ENCODE results near the gene PLK5.

PLK5 gene

GRCh38 chr19:1560286-1560882 is 36.5 kb downstream of the PLK5 start:
- no peak for ATAC-seq (ENCODE audit: low read depth)
- no peaks in the 10 kb centered on the region for H3K4me1 Mint-ChIP-seq
- H3K36me3 Mint-ChIP-seq = no peaks in the 10 kb centered on the region
- no peaks in the 10 kb centered on the region for H3K9me3 Mint-ChIP-seq
- no peak for DNase-seq (ENCODE audit: low spot score in 2 of 2)
- H3K27ac Mint-ChIP-seq = no peak overlapping the region
- H3K4me3 Mint-ChIP-seq = no peak overlapping the region
- H3K27me3 Mint-ChIP-seq = peaks cover 1% of the 10 kb centered on the region

- peaks cover 1% of the 10 kb centered on the region for H3K27me3 Mint-ChIP-seq
- no peaks in the 10 kb centered on the region for H3K4me1 Mint-ChIP-seq
- no peaks in the 10 kb centered on the region for H3K36me3 Mint-ChIP-seq
- H3K4me3 Mint-ChIP-seq = no peak overlapping the region
- no peak for DNase-seq (ENCODE audit: low spot score in 2 of 2)
- no peak overlapping the region for H3K27ac Mint-ChIP-seq
- no peaks in the 10 kb centered on the region for H3K9me3 Mint-ChIP-seq
- no peak for ATAC-seq (ENCODE audit: low read depth)
Observed at GRCh38 chr19:1561236-1561842, 37.5 kb downstream of the PLK5 start.

GRCh38 chr19:1563251-1563650 is 39.4 kb downstream of the PLK5 start:
- Mint-ChIP-seq H3K27ac (no peak overlapping the region), H3K27me3 (peaks cover 1% of the 10 kb centered on the region)

GRCh38 chr19:1566392-1567115 is 42.7 kb downstream of the PLK5 start:
- Mint-ChIP-seq H3K4me3 (no peak overlapping the region), H3K27me3 (peaks cover 6% of the 10 kb centered on the region), H3K4me1 (peaks cover 5% of the 10 kb centered on the region), H3K36me3 (no peaks in the 10 kb centered on the region), H3K9me3 (no peaks in the 10 kb centered on the region), H3K27ac (no peak overlapping the region)
- DNase-seq (ENCODE audit: low spot score in 2 of 2) (peak in 1 of 2 donors; percentile 7), ATAC-seq (ENCODE audit: low read depth) (no peak)

More at GRCh38 chr19:1563251-1563650, 39.4 kb downstream of the PLK5 start:
- H3K4me3 Mint-ChIP-seq = no peak overlapping the region
- no peaks in the 10 kb centered on the region for H3K36me3 Mint-ChIP-seq
- H3K9me3 Mint-ChIP-seq = no peaks in the 10 kb centered on the region
- H3K4me1 Mint-ChIP-seq = no peaks in the 10 kb centered on the region
- ATAC-seq (ENCODE audit: low read depth) (no peak), DNase-seq (ENCODE audit: low spot score in 2 of 2) (no peak)

GRCh38 chr19:1567116-1567847 is 43.4 kb downstream of the PLK5 start:
- Mint-ChIP-seq H3K4me1 (peaks cover 5% of the 10 kb centered on the region), H3K36me3 (no peaks in the 10 kb centered on the region), H3K27me3 (peaks cover 6% of the 10 kb centered on the region), H3K9me3 (no peaks in the 10 kb centered on the region), H3K4me3 (peak overlapping the region; percentile 29), H3K27ac (no peak overlapping the region)
- ATAC-seq (ENCODE audit: low read depth) (no peak), DNase-seq (ENCODE audit: low spot score in 2 of 2) (peak in 1 of 2 donors; percentile 41)

GRCh38 chr19:1567848-1568227 is 44.0 kb downstream of the PLK5 start:
- ATAC-seq (ENCODE audit: low read depth) = peak; percentile 30
- peaks cover 5% of the 10 kb centered on the region for H3K4me1 Mint-ChIP-seq
- H3K27me3 Mint-ChIP-seq = peaks cover 6% of the 10 kb centered on the region
- H3K4me3 Mint-ChIP-seq = no peak overlapping the region
- H3K9me3 Mint-ChIP-seq = no peaks in the 10 kb centered on the region
- no peak for DNase-seq (ENCODE audit: low spot score in 2 of 2)
- no peaks in the 10 kb centered on the region for H3K36me3 Mint-ChIP-seq
- H3K27ac Mint-ChIP-seq = no peak overlapping the region

GRCh38 chr19:1568320-1569019 is 44.6 kb downstream of the PLK5 start, which contains the start of gene MEX3D:
Gene MEX3D, minus strand, starts transcription at chr19:1568325. Its CDS starts 267 bp downstream, at chr19:1568058.
- H3K4me3 Mint-ChIP-seq = peak within 1 kb of the TSS; percentile 72
- DNase-seq (ENCODE audit: low spot score in 2 of 2) = peak; percentile 64 to 74
- no peaks in the 10 kb centered on the region for H3K9me3 Mint-ChIP-seq
- peaks cover 6% of the 10 kb centered on the region for H3K27me3 Mint-ChIP-seq
- no peaks in the 10 kb centered on the region for H3K36me3 Mint-ChIP-seq
- peaks cover 8% of the 10 kb centered on the region for H3K4me1 Mint-ChIP-seq
- peak within 1 kb of the TSS; percentile 58 for H3K27ac Mint-ChIP-seq
- peak; percentile 95 for ATAC-seq (ENCODE audit: low read depth)

GRCh38 chr19:1569997-1570396 is 46.1 kb downstream of the PLK5 start:
- DNase-seq (ENCODE audit: low spot score in 2 of 2) (no peak), ATAC-seq (ENCODE audit: low read depth) (no peak)
- Mint-ChIP-seq H3K27me3 (peaks cover 6% of the 10 kb centered on the region), H3K9me3 (no peaks in the 10 kb centered on the region), H3K36me3 (no peaks in the 10 kb centered on the region), H3K4me1 (peaks cover 8% of the 10 kb centered on the region), H3K4me3 (peak overlapping the region; percentile 56), H3K27ac (no peak overlapping the region)

- no peak overlapping the region for H3K4me3 Mint-ChIP-seq
- peaks cover 2% of the 10 kb centered on the region for H3K36me3 Mint-ChIP-seq
- peaks cover 6% of the 10 kb centered on the region for H3K27me3 Mint-ChIP-seq
- no peak overlapping the region for H3K27ac Mint-ChIP-seq
- ATAC-seq (ENCODE audit: low read depth) (no peak), DNase-seq (ENCODE audit: low spot score in 2 of 2) (no peak)
- peaks cover 9% of the 10 kb centered on the region for H3K4me1 Mint-ChIP-seq
- no peaks in the 10 kb centered on the region for H3K9me3 Mint-ChIP-seq
Observed at GRCh38 chr19:1570836-1571235, 47.0 kb downstream of the PLK5 start.

GRCh38 chr19:1571358-1571757 is 47.5 kb downstream of the PLK5 start:
- ATAC-seq (ENCODE audit: low read depth) = no peak
- DNase-seq (ENCODE audit: low spot score in 2 of 2) = no peak
- Mint-ChIP-seq H3K9me3 (no peaks in the 10 kb centered on the region), H3K4me1 (peaks cover 11% of the 10 kb centered on the region), H3K27ac (no peak overlapping the region), H3K36me3 (peaks cover 4% of the 10 kb centered on the region), H3K4me3 (no peak overlapping the region), H3K27me3 (peaks cover 6% of the 10 kb centered on the region)

GRCh38 chr19:1572795-1573194 is 48.9 kb downstream of the PLK5 start:
- no peaks in the 10 kb centered on the region for H3K9me3 Mint-ChIP-seq
- ATAC-seq (ENCODE audit: low read depth) (no peak), DNase-seq (ENCODE audit: low spot score in 2 of 2) (no peak)
- H3K36me3 Mint-ChIP-seq = peaks cover 4% of the 10 kb centered on the region
- peaks cover 11% of the 10 kb centered on the region for H3K4me1 Mint-ChIP-seq
- no peak overlapping the region for H3K27ac Mint-ChIP-seq
- no peak overlapping the region for H3K4me3 Mint-ChIP-seq
- H3K27me3 Mint-ChIP-seq = peaks cover 6% of the 10 kb centered on the region

- no peak for ATAC-seq (ENCODE audit: low read depth)
- no peak overlapping the region for H3K27ac Mint-ChIP-seq
- no peak overlapping the region for H3K4me3 Mint-ChIP-seq
- H3K27me3 Mint-ChIP-seq = peaks cover 6% of the 10 kb centered on the region
- no peaks in the 10 kb centered on the region for H3K9me3 Mint-ChIP-seq
- peaks cover 11% of the 10 kb centered on the region for H3K4me1 Mint-ChIP-seq
- peaks cover 8% of the 10 kb centered on the region for H3K36me3 Mint-ChIP-seq
- no peak for DNase-seq (ENCODE audit: low spot score in 2 of 2)
Observed at GRCh38 chr19:1574354-1575136, 50.7 kb downstream of the PLK5 start.

Measured in memory B cell (primary cell).